NB4 (cell line): ENCODE measurements around the gene CDRT4.

ENCODE experiments used
- DNase-seq: peaks from one replicate; pipeline ENCODE4 v3.0.0; 2010; ENCODE audit warnings: low read depth
- H3K4me3 ChIP-seq: one replicate; pipeline ENCODE4 v1.5.1; 2011; ENCODE audit warnings: mild to moderate bottlenecking, low read depth, low read length, moderate library complexity
- CTCF ChIP-seq: IDR thresholded peaks from one replicate; pipeline ENCODE4 v1.5.1; 2012; ENCODE audit warnings: low read depth, low read length
- MAX ChIP-seq: IDR thresholded peaks from 2 replicates; pipeline ENCODE4 v1.6.1; 2011; ENCODE audit warnings: low read depth, low read length
- MYC ChIP-seq: IDR thresholded peaks from 2 replicates; pipeline ENCODE4 v1.6.1; 2011; ENCODE audit warnings: low read depth, low read length
- POLR2A ChIP-seq: IDR thresholded peaks from 2 replicates; pipeline ENCODE4 v1.6.1; 2011; ENCODE audit warnings: mild to moderate bottlenecking; ENCODE audit not compliant: insufficient read length; ENCODE audit errors: extremely low read depth

Gene CDRT4

GRCh38 chr17:15453782-15454181 lies 13.6 kb downstream of the CDRT4 start:
- H3K4me3 ChIP-seq = no peak overlapping the region
- TF ChIP-seq POLR2A = no peak
- no peak for DNase-seq

DNA sequence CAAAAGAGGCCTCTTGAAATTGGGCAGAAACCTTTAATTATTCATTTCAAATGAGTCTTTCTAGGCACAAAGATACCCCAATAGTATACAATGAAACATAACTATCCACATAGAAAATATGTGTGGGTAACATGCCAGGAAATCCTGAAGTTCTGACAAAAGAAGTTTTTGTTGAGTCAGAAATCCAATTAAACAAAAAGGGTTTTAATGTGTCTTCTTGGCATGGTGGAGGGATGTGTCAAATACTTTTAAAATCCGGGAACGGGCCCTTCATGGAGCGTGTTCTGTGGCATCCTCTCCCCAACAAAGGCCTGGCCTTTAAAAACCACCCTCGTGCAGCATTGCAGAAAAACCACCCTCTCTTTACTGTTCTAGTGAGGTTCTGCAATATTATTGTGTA lies 14.2 kb downstream of the CDRT4 start:
- no peak for DNase-seq
- H3K4me3 ChIP-seq = no peak overlapping the region
- TF ChIP-seq MAX (no peak), CTCF (no peak), MYC (no peak), POLR2A (no peak)

GRCh38 chr17:15452746-15453145 lies 14.7 kb downstream of the CDRT4 start:
- TF ChIP-seq CTCF (no peak), MYC (no peak)
- DNase-seq = no peak

DNA sequence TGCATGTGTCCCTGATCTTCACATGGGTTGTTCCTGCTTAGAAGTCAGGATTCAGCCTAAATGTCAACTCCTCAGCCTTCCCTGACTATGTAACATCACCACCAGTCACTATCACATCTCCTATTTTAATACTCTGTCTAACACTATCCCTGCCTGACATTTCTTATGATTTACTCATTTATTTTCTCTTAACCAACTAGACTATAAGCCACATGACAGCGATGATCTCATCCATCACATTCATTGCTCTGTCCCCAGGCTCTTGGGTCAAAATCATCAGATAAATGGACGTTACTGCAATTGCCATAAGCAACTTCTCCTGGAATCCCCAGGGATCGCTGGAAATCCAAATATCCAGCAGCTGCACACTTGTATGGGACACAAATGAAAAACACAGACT lies 15.7 kb downstream of the CDRT4 start:
- no peak overlapping the region for H3K4me3 ChIP-seq
- DNase-seq = no peak
- no peak for TF ChIP-seq MYC
- TF ChIP-seq POLR2A = no peak
- TF ChIP-seq CTCF = no peak
- TF ChIP-seq MAX = no peak

More at GRCh38 chr17:15452746-15453145, 14.7 kb downstream of the CDRT4 start:
- H3K4me3 ChIP-seq = no peak overlapping the region

DNA sequence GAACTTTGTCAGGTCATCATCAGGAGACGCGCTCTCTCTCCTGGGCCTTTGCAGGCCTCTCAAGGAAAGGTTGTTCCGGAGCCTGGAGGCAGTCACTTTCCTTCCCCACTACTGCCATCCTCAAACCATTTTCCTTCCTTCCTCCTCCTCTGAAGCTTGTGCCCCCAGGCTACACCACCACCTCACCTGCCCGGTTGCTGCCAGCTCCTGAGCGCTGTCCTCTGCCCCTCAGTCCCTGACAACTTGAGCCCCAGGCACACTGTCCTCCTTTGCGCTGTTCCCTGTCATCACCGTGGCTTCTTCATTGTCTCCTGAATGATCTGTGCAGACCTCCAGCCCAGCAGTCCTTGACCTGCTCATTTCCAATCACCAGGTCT lies 18.9 kb downstream of the CDRT4 start:
- TF ChIP-seq MAX = no peak
- TF ChIP-seq POLR2A = no peak
- TF ChIP-seq MYC = no peak
- no peak for TF ChIP-seq CTCF
- no peak for DNase-seq

GRCh38 chr17:15447928-15448579 lies 19.4 kb downstream of the CDRT4 start:
- no peak for TF ChIP-seq POLR2A
- TF ChIP-seq CTCF = no peak
- TF ChIP-seq MYC = no peak
- TF ChIP-seq MAX = no peak
- no peak for DNase-seq
- H3K4me3 ChIP-seq = no peak overlapping the region

More for the DNA sequence above, 18.9 kb downstream of the CDRT4 start:
- no peak overlapping the region for H3K4me3 ChIP-seq
